HepG2 (cell line): ENCODE data around the gene DDOST. TPM values are rescaled to one million over a fixed set of nuclear protein-coding genes. Genes with fewer than 3 reads are reported as not detected.

ENCODE experiments used
- FOXO1 ChIP-seq: sonication (generic); formaldehyde crosslinking; IDR thresholded peaks from 2 replicates; pipeline ENCODE4 v1.4.0; 2020; ENCODE audit warnings: missing genetic modification reagents
- GATAD2A ChIP-seq: IDR thresholded peaks from 2 replicates; pipeline ENCODE4 v1.6.1; 2016
- HNRNPL ChIP-seq: fragments of 200-400 bp; formaldehyde crosslinking; IDR thresholded peaks from 2 replicates; pipeline ENCODE4 v1.6.1; 2017; ENCODE audit warnings: mild to moderate bottlenecking, low read depth, low read length
- TAF1 ChIP-seq: sonication (generic); formaldehyde crosslinking; IDR thresholded peaks from 2 replicates; pipeline ENCODE4 v1.4.0; 2020; ENCODE audit warnings: missing genetic modification reagents
- ZBTB7A ChIP-seq: sonication (generic); formaldehyde crosslinking; IDR thresholded peaks from 2 replicates; pipeline ENCODE4 v1.8.0; 2022; ENCODE audit warnings: mild to moderate bottlenecking, missing genetic modification reagents
- ZNF317 ChIP-seq: sonication (generic); formaldehyde crosslinking; IDR thresholded peaks from 2 replicates; pipeline ENCODE4 v1.5.0; 2020; ENCODE audit warnings: mild to moderate bottlenecking, missing genetic modification reagents
- ZNF83 ChIP-seq: sonication (generic); formaldehyde crosslinking; IDR thresholded peaks from 2 replicates; pipeline ENCODE4 v1.4.0; 2020; ENCODE audit warnings: missing genetic modification reagents, mild to moderate bottlenecking, borderline replicate concordance
- polyA plus RNA-seq, 8 experiments: library from polyadenylated mRNA; depleted of rRNA in 3 of 8; stranded (reverse) in 7 of 8; unstranded in 1 of 8; fragments of >200 nt; fragmentation: Illumina TruSeq in 4 of 8; extraction: Trizol in 4 of 8; gene quantifications; 2 replicates each; pipeline versions ENCODE4 v1.2.1 to v1.2.3, GENCODE V29; 2011 to 2016; ENCODE audit warnings: low read depth in 4 of 8, missing spikeins in 1 of 8, mixed read lengths in 1 of 8; ENCODE audit not compliant: insufficient read depth in 1 of 8
- total RNA-seq, 5 experiments: library from RNA; depleted of rRNA; stranded (reverse); fragments of >200 nt; fragmentation: Illumina TruSeq; extraction: Trizol; gene quantifications; 2 replicates each; pipeline ENCODE4 v1.2.3, GENCODE V29; 2016; ENCODE audit warnings: low read depth in 1 of 5
- TF ChIP-seq, protein P1 (sequence below): fragments of 450-650 bp; IDR thresholded peaks from 2 replicates; pipeline ENCODE4 v1.6.1; 2017
- TF ChIP-seq, protein P2 (sequence below): sonication (generic); formaldehyde crosslinking; IDR thresholded peaks from 2 replicates; pipeline ENCODE4 v1.8.0; 2022; ENCODE audit warnings: mild to moderate bottlenecking, missing genetic modification reagents
- TF ChIP-seq, protein P3 (sequence below): sonication (generic); formaldehyde crosslinking; IDR thresholded peaks from 2 replicates; pipeline ENCODE4 v1.8.0; 2022; ENCODE audit warnings: mild to moderate bottlenecking, missing genetic modification reagents, moderate library complexity
- TF ChIP-seq, protein P4 (sequence below), 2 experiments: sonication (generic) in 1 of 2; formaldehyde crosslinking in 1 of 2; IDR thresholded peaks; 2 replicates each; pipeline versions ENCODE4 v1.5.1 to v1.6.1; 2011 to 2020; ENCODE audit warnings: borderline replicate concordance in 1 of 2, low read depth in 1 of 2, low read length in 1 of 2, mild to moderate bottlenecking in 1 of 2, missing genetic modification reagents in 1 of 2, moderate library complexity in 1 of 2
- TF ChIP-seq, protein P5 (sequence below), 2 experiments: fragments of 450-650 bp in 1 of 2; sonication (generic) in 1 of 2; formaldehyde crosslinking in 1 of 2; IDR thresholded peaks; 2 replicates each; pipeline versions ENCODE4 v1.6.1 to v1.8.0; 2016 to 2022; ENCODE audit warnings: antibody characterized with exemption in 1 of 2, mild to moderate bottlenecking in 1 of 2, missing genetic modification reagents in 1 of 2

The DDOST gene
- total and polyA plus RNA-seq, 2 of the 13 experiments (the other 11 are each of a cell fraction or from before 2014, with no cell fraction given): 335 to 494 TPM

DNA sequence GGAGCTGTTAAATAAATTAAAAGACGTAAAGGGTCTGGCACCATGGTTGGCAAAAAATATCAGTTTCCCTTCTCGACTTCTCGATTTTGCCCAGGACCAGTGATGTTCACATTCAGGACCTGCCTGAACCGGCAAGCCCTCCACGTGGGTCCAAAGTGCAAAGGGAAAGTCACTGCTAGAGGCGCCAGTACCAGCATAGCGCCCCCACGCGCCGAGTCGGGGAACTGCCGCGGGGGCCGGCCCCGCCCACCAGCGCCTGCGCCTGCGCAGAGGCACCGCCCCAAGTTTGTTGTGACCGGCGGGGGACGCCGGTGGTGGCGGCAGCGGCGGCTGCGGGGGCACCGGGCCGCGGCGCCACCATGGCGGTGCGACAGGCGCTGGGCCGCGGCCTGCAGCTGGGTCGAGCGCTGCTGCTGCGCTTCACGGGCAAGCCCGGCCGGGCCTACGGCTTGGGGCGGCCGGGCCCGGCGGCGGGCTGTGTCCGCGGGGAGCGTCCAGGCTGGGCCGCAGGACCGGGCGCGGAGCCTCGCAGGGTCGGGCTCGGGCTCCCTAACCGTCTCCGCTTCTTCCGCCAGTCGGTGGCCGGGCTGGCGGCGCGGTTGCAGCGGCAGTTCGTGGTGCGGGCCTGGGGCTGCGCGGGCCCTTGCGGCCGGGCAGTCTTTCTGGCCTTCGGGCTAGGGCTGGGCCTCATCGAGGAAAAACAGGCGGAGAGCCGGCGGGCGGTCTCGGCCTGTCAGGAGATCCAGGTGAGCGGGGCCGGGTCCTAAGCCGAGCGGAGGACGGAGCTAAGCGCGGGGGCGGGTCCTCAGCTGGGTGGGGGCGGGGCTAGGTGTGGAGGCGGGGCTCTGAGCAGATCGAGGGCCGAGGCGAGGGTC lies 27.7 kb downstream of the DDOST start, which contains the start of gene PINK1 (continued):
- TF ChIP-seq, protein P1, sequence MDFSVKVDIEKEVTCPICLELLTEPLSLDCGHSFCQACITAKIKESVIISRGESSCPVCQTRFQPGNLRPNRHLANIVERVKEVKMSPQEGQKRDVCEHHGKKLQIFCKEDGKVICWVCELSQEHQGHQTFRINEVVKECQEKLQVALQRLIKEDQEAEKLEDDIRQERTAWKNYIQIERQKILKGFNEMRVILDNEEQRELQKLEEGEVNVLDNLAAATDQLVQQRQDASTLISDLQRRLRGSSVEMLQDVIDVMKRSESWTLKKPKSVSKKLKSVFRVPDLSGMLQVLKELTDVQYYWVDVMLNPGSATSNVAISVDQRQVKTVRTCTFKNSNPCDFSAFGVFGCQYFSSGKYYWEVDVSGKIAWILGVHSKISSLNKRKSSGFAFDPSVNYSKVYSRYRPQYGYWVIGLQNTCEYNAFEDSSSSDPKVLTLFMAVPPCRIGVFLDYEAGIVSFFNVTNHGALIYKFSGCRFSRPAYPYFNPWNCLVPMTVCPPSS: no peak
- TF ChIP-seq HNRNPL: no peak
- peak; percentile 44; the same call in 1 of the 2 replicates for TF ChIP-seq GATAD2A (CRISPR knock-in tag)
- TF ChIP-seq, protein P2, sequence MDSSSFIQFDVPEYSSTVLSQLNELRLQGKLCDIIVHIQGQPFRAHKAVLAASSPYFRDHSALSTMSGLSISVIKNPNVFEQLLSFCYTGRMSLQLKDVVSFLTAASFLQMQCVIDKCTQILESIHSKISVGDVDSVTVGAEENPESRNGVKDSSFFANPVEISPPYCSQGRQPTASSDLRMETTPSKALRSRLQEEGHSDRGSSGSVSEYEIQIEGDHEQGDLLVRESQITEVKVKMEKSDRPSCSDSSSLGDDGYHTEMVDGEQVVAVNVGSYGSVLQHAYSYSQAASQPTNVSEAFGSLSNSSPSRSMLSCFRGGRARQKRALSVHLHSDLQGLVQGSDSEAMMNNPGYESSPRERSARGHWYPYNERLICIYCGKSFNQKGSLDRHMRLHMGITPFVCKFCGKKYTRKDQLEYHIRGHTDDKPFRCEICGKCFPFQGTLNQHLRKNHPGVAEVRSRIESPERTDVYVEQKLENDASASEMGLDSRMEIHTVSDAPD (CRISPR knock-in tag): no peak
- TF ChIP-seq, protein P3, sequence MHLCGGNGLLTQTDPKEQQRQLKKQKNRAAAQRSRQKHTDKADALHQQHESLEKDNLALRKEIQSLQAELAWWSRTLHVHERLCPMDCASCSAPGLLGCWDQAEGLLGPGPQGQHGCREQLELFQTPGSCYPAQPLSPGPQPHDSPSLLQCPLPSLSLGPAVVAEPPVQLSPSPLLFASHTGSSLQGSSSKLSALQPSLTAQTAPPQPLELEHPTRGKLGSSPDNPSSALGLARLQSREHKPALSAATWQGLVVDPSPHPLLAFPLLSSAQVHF (CRISPR knock-in tag): no peak
- TF ChIP-seq, protein P4, sequence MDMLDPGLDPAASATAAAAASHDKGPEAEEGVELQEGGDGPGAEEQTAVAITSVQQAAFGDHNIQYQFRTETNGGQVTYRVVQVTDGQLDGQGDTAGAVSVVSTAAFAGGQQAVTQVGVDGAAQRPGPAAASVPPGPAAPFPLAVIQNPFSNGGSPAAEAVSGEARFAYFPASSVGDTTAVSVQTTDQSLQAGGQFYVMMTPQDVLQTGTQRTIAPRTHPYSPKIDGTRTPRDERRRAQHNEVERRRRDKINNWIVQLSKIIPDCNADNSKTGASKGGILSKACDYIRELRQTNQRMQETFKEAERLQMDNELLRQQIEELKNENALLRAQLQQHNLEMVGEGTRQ (IDR thresholded peaks at IDR 0.05; ENCODE audit: low read depth, low read length): no peak
- TF ChIP-seq, protein P4 (CRISPR knock-in tag; IDR thresholded peaks at IDR 0.05; ENCODE audit: borderline replicate concordance): peak; percentile 61; the same call in 1 of the 2 replicates
- TF ChIP-seq TAF1 (CRISPR knock-in tag): peak; percentile 34; the same call in 1 of the 2 replicates
- no peak for TF ChIP-seq ZNF83 (CRISPR knock-in tag)
- TF ChIP-seq FOXO1 (CRISPR knock-in tag): peak; percentile 49; the same call in 1 of the 2 replicates
- TF ChIP-seq, protein P5, sequence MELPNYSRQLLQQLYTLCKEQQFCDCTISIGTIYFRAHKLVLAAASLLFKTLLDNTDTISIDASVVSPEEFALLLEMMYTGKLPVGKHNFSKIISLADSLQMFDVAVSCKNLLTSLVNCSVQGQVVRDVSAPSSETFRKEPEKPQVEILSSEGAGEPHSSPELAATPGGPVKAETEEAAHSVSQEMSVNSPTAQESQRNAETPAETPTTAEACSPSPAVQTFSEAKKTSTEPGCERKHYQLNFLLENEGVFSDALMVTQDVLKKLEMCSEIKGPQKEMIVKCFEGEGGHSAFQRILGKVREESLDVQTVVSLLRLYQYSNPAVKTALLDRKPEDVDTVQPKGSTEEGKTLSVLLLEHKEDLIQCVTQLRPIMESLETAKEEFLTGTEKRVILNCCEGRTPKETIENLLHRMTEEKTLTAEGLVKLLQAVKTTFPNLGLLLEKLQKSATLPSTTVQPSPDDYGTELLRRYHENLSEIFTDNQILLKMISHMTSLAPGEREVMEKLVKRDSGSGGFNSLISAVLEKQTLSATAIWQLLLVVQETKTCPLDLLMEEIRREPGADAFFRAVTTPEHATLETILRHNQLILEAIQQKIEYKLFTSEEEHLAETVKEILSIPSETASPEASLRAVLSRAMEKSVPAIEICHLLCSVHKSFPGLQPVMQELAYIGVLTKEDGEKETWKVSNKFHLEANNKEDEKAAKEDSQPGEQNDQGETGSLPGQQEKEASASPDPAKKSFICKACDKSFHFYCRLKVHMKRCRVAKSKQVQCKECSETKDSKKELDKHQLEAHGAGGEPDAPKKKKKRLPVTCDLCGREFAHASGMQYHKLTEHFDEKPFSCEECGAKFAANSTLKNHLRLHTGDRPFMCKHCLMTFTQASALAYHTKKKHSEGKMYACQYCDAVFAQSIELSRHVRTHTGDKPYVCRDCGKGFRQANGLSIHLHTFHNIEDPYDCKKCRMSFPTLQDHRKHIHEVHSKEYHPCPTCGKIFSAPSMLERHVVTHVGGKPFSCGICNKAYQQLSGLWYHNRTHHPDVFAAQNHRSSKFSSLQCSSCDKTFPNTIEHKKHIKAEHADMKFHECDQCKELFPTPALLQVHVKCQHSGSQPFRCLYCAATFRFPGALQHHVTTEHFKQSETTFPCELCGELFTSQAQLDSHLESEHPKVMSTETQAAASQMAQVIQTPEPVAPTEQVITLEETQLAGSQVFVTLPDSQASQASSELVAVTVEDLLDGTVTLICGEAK (IDR thresholded peaks at IDR 0.05): no peak
- TF ChIP-seq, protein P5 (CRISPR knock-in tag; IDR thresholded peaks at IDR 0.05): peak; percentile 44
- TF ChIP-seq ZBTB7A (CRISPR knock-in tag): no peak
- TF ChIP-seq ZNF317: 0 out of 2 replicates have a peak, but pooled peaks have one; percentile 40
